AG09309 (cell line): ENCODE results near the gene SNX1.

Experiments
- DNase-seq: peaks from one replicate; pipeline ENCODE4 v3.0.0-alpha.2; 2010; ENCODE audit warnings: low read depth
- H3K4me3 ChIP-seq: 2 replicates; pipeline ENCODE4 v1.5.1; 2011; ENCODE audit warnings: mild to moderate bottlenecking, low read depth, low read length, moderate library complexity; ENCODE audit not compliant: control insufficient read depth
- CTCF ChIP-seq: IDR thresholded peaks from 2 replicates; pipeline ENCODE4 v1.5.1; 2011; ENCODE audit warnings: mild to moderate bottlenecking, low read depth, low read length, inconsistent platforms; ENCODE audit not compliant: insufficient read depth, control insufficient read depth; ENCODE audit errors: missing control alignments

SNX1 gene

DNA sequence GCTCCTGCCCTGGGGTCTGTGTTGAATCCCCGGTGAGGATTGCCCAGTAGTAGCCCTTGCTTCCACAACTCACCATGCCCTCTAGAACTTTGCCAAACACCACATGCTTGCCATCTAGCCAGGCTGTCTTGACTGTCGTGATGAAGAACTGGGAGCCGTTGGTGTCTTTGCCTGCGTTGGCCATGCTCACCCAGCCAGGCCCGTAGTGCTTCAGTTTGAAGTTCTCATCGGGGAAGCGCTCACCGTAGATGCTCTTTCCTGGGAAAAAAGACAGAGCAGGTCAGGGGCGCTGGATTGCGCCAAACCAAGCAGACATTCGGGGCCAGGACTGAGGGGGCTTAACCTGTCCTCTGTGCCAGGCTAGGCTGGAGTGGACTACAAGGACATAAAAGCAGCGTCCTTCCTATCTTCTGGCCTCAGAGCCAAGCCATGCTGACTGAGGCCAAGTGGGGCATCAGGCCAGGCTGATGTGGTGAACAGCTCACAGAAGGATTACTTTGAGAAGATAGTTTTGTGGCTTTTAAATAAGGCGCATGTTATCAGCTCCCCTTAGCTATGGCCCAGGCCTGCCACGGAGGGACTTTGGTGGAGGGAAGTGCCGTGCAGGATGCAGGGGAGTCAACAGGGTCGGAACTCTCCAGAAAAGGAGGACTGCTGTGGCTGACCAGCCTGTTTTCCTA lies 61.0 kb downstream of the SNX1 start:
- no peak for TF ChIP-seq CTCF
- DNase-seq = no peak
- H3K4me3 ChIP-seq = no peak overlapping the region

DNA sequence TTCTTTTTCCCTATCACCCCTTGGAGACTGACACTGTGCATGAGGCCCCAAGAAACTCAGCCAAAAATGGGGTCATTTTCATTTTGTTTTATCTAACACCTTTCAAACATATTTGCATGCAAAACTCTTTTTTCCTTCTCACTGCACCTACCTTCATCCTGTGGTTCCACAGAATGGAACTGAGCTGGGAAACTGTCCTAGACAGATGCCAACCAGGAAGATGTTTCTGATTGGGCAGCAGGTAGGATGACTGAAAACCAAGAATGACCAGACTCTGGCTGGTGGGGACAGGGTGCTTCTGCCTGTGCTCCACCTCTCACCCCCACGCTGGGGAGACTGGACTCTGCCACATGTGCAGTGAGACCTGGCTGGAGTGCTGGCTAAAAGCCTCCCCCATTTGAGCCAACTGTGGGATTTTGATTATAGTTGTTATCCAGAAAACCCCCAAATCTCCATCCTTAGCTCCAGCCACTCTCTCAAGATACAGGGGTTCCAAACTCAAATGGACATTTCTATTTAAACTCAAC lies 61.9 kb downstream of the SNX1 start:
- no peak for TF ChIP-seq CTCF
- no peak for DNase-seq
- no peak overlapping the region for H3K4me3 ChIP-seq

DNA sequence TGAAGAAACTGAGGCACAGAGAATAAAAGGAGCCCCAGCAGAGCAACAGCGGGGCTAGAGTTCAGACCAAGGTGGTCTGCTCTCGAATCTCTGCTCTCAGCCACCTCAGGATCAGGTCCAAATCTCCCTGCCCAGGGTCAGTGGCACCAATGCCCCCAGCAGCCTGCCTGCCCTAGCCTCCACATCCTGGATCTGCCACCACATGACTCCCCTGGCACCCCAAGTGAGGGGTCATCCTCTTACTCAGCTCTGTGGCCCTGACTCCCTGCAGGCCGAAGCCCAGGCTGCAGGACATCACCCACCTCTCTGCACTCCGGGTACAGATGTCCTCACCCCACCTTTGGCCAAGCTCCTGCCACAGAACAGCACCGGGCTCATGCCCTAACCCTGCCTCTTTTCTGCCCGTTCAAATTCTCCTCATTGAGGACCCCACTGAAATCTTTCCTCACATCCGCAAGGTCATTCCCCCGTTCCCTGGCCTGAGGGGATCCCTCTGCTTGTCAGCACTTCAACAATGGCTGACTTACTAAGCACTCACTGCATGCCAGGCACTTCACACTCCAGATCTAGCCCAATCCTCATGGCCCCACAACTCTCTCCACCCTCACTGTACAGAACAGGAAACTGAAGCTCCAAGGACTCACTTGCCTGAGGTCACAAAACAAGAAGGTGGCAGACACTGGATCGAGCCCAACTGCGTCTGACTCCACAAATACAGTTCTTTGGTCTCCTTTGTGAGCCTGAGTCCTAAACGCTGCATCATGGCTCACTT lies 62.8 kb downstream of the SNX1 start:
- no peak for DNase-seq

GRCh38 chr15:64161688-64162477 lies 66.1 kb downstream of the SNX1 start:
- TF ChIP-seq CTCF = no peak
- no peak for DNase-seq
- peak overlapping the region; percentile 57 for H3K4me3 ChIP-seq

More for the DNA sequence above, 62.8 kb downstream of the SNX1 start:
- no peak overlapping the region for H3K4me3 ChIP-seq
- no peak for TF ChIP-seq CTCF

DNA sequence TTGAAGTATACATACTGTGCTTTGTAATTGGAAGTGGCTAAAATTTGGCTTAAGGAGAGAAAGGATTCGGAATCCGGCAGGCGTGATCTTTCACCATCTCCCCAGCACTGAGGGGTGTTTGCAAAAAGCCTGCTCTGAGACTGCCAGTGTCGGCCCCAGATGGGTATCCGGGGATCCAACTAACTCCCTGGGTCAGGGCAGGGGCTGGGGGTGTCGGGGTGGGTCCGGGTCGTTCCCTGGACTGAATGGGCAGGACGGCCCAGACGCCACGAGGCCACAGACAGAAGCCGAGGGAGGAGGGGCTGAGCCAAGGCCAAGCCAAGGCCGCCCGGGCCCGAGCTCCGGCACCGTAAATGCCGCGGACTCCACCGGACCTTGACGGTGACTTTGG lies 66.7 kb downstream of the SNX1 start:
- no peak for TF ChIP-seq CTCF
- H3K4me3 ChIP-seq = peak overlapping the region; percentile 57
- no peak for DNase-seq

- peak; percentile 30 for TF ChIP-seq CTCF
- H3K4me3 ChIP-seq = peak within 1 kb of the TSS; percentile 57
- peak; percentile 89 for DNase-seq
Measured at GRCh38 chr15:64162869-64163658, 67.3 kb downstream of the SNX1 start, which contains the start of gene PPIB. PPIB (minus strand) TSS chr15:64163022; CDS start chr15:64162986, 36 bp downstream.
